Subcutaneous adipose tissue (tissue), 4 donors: ENCODE results near the gene SPPL2B. TPM values are rescaled to one million over a fixed set of nuclear protein-coding genes. Genes with fewer than 3 reads are reported as not detected.

Source experiments
- CTCF ChIP-seq: fragments of 450-650 bp; IDR thresholded peaks from one replicate; pipeline ENCODE4 v1.5.1; 2016; ENCODE audit warnings: low read depth, mild to moderate bottlenecking, control low read depth, antibody characterized with exemption, moderate library complexity
- total RNA-seq, 4 donors: library from RNA; depleted of rRNA; stranded (reverse); fragments of >200 nt; gene quantifications; one replicate each; pipeline ENCODE4 v1.1.0, GENCODE V29; 2016

Gene SPPL2B
- total RNA-seq, 4 donors from 2014 or later, result 8.7 to 50.3 (median 12.5) TPM

- no peak for TF ChIP-seq CTCF
Measured at GRCh38 chr19:2320049-2320448, 8.4 kb upstream of the SPPL2B start.

GRCh38 chr19:2320939-2321338, 7.5 kb upstream of the SPPL2B start:
- no peak for TF ChIP-seq CTCF

- TF ChIP-seq CTCF, result no peak
Measured at GRCh38 chr19:2321565-2322283, 6.8 kb upstream of the SPPL2B start.

GRCh38 chr19:2323707-2324106, 4.8 kb upstream of the SPPL2B start:
- TF ChIP-seq CTCF, result no peak

- TF ChIP-seq CTCF, result no peak
Measured at GRCh38 chr19:2324220-2324948, 4.1 kb upstream of the SPPL2B start.

- TF ChIP-seq CTCF, result no peak
Measured at GRCh38 chr19:2325281-2326046, 3.0 kb upstream of the SPPL2B start.
